ENCODE measurements around the gene KCNT2.
"Not testable (repeated sequence)": the region's sequence is repeated elsewhere in the genome, so short reads cannot be mapped to it uniquely, and the experiment has no call there.

Gene KCNT2

DNA sequence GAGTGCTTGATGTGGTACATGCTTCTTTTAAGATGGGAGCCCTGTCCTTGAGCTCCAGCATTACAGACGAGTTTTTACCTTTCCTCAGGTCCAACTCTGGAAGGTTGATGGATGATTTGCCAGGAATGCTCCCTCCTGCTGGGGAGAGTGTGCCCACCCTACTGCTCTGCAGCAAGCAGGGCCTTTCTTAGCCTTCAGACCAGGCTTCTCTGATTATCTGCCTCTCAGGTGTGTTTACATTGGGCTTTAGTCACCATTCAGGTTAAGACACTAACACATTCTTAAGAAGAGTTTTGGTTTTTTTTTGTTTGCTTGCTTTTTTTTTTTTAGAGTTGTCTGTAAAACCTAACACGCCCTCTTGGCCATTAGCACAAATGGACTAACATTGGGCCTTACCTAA lies 301.8 kb downstream of the KCNT2 start:
- DNase-seq, result no peak

DNA sequence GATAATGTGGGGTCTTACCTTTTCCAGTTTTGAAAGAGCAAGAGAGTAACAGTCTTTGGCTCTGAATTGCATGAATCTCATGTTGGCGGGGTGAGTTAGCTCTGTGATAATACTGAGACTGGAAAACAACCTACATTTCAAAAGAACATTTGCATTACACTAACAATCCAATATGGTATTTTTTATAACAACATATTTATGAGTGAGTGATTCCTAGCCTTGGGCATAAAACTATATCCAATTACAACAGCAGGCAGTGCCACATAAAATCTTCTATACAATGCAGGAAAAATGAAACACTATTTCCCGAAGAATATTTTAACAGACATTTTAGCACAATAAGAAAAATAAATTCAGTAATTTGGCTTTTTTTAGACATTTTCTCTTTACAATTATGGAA lies 303.0 kb downstream of the KCNT2 start:
- DNase-seq, result no peak

DNA sequence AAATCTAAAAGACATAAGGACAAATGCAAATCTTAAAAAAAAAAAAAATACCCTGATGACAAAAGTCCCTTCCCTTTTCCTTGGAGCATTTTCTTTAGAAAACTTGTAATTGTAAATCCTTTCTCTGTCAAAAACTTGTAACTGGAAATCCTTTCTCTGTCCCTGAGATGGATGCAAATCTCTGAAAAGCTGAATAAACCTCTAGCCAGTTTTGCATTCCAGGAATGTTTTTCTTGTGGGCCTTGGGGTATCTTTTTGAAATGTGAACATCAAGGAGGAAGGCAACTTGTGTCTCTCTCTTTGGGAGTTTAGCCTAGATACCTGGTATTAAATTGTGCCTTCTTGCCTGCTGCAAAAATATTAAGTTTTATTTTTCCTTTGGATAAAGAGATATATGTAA lies 305.3 kb downstream of the KCNT2 start:
- no peak for DNase-seq

DNA sequence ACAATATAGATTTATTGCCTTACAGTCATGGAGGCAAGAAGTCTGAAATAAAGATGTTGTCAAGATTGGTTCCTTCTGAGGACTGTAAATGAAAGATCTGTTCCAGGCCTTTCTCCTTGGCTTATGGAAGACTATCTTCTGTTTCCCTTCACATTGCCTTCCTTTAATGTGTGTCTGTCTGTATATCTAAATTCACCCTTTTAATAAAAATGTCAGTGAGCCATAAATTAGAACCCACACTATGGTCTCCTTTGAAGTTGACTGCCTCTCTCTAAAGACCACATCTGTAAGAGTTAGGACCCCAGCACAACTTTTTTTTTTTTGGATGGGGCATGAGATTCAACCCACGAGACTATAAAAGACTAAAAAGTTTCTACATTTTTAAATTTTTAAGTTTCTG lies 305.8 kb downstream of the KCNT2 start:
- DNase-seq, result no peak

DNA sequence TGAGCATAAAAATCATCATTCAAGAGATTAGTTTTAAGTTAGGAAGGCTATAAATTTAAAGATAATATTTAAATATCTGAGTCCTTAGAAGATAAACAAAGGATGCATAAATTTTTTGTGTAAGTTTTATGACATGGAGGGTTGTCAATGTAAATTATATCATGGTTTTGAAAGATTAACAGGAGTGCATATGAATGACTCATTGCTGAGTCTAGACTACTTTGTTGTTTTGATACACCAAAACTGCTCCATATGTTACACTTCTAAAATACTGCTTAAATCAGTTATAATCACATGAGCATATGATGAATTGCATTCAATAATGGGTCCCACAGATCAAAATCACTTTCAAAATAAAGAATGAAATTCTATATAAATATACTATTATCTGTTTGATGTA lies 312.5 kb downstream of the KCNT2 start:
- no peak for DNase-seq

DNA sequence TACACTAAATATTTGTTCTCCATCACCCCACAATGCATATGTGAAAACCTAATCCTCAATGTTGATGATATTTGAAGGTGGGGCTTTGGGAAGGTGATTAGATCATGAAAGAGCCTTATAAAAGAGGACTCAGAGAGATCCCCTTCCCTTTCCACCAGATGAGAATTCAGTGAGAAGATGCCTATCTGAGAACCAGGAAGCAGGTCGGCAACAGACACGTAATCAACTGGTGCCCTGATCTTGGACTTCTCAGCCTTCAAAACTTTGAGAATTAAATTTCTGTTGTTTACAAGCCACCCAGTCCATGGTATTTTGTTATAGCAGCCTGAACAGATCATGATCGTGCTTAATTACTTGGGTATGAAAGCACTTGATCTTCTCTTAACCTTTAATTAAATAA lies 329.4 kb downstream of the KCNT2 start:
- DNase-seq, result no peak

DNA sequence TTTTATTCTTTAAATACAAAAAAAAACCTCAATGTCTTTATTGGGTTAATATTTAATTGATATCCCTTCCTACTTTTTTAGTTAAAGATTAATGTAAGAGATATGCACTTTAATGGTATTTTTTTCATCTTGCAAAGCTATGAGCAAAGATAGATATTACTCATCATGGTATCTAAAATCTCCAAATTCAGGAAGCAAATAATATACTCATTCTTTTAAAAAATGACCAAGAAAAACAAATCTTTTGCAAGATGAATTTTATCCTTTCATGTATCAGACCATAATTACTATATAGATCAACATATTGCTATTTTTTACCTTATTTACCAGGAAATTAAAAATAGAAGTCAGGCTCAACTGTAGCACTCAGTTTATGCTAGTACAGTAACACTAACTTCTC lies 330.4 kb downstream of the KCNT2 start:
- no peak for DNase-seq

DNA sequence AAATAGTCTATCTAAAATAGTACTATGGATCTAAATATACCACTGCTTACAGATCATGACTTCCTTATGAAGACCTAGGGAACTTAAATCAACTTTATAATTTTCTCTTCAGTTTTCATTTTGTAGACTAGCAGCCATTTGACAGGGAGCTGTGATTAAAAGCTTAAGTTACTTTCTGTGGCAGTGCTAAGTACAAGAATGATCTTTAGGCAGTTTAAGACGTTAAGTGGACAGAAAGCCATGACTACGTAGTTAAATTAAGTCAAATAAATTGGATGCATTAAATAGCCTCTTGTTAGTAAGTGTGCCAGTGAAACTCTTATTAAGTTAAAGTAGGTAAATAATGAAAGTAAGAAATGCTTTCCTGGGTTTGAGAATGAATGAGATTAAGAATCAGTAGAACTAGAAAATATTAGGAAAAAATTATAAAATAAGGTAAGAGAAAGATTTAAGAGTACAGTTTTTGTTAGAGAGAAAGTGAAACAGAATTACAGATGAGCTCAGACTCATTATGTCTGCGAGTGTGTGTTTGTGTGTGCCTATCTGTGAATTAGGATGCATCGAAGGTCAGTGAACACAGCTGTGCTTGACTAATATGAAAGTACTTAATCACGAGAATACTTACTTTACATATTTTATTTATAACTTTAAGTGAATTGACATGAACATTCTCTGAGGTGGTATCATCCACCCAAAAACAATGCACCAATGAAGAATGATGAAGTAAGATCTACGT lies 336.9 kb downstream of the KCNT2 start:
- DNase-seq, result no peak

DNA sequence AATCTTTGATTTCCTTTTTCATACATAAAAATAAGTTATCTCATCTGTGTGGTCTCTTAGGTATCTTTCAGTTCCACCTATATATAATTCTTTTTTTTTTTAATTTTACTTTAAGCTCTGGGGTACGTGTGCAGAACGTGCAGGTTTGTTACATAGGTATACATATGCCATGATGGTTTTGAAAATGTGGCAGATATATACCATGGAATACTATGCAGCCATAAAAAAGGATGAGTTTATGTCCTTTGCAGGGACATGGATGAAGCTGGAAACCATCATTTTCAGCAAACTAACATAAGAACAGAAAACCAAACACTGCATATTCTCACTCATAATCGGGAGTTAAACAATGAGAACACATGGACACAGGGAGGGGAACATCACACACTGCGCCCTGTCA lies 345.2 kb downstream of the KCNT2 start:
- not testable (repeated sequence) for DNase-seq

DNA sequence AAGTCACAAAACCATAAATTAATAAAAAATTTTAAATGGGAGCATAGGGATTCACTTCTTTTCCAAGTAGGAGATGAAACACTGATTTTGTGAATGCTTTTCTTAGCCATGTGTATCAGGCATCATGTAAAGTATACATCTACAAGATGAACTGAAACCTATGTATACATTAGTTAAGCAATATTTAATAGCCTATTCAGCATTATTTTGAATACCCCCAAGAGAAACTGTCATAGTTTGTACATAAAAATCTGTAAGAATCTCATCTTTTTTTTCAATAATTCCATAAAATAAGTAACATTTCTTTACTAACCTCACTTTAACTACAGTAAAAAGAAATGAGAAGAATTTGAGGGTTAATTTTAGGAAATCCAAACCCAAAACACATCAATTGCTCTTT lies 348.0 kb downstream of the KCNT2 start:
- DNase-seq, result no peak

DNA sequence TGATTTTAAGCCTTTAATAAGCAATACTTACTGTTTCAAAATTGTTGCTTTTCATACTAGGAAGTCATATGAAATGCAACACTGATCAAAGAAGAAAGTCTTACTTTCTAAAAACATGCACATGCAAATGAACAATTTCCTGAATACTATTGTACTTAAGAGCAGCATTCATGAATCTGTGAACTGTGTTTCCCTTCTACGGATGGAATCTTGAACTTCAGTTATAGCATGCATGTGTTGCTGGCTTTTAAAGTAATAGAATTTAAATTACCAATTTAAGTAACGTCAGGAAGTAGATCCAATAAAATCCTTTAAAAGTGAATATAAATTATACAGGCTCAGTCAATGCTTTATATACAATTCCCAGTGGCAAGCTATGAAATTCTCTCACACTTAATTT lies 348.9 kb downstream of the KCNT2 start:
- no peak for DNase-seq

DNA sequence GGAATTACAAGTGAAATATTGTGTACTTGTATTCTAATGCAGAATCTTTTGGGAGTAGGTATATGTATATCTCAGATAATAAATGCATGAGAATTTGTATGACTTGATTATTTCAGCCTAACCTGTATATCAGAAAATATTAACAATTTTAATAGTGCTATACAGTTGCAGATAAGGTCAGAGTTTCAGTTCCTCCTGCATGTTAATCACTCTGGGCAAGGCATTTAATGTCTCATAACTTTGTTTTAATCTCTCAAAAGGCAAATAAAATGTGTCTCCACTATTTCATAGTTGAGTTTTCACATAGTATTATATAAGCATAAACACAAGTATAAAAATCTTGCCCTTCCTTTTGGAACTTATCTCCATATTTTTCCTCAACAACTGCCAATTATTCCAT lies 352.5 kb downstream of the KCNT2 start:
- DNase-seq, result no peak

DNA sequence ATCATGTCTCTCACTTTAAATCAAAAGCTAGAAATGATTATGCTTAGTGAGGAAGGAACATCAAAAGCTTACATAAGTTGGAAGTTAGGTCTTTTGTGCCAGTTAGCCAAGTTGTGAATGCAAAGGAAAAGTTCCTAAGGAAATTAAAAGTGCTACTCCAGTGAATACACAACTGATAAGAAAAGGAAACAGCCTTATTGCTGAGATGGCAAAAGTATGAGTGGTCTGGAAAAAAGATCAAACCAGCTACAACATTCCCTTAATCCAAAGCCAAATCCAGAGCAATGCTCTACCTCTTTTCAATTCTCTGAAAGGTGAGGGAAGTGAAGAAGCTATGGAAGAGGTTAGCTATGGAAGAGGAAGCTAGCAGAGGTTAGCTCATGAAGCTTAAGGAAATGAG lies 378.7 kb downstream of the KCNT2 start:
- no peak for DNase-seq

DNA sequence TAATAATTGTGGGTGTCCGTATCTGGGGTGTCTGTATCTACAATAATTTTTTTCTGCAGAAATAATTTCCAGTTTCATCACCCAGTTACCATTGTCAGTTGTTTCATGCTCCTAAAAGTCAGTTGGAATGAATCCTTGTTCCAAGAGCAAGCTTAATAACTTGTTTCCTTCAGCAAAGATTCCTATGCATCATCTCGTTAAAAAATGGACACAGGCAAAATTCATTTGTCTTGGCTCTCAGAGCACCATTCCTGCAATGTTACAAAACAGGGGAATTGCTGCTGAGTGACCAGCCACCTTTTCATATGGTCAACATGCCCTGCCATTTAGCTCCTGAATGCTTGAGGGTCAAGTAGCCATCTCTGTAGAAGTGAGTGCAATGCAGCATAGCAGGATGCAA lies 393.4 kb downstream of the KCNT2 start:
- DNase-seq, result no peak

DNA sequence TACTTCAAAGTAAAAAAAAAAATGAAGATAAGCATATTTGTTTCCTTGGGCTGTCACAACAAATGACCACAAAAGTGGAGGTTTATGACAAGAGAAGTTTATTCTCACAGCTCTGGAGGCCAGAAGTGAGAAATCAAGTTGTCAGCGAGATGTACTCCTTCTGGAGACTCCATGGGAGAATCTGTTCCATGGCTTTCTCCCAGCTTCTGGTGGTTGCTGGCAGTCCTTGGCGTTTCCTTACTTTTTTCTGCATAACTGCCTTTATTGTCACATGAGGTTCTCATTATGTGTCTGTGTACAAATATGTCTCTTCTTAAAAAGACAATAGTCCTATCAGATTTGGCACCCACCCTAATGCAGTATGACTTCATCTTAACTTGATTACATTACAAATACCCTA lies 398.3 kb downstream of the KCNT2 start:
- DNase-seq, result no peak

DNA sequence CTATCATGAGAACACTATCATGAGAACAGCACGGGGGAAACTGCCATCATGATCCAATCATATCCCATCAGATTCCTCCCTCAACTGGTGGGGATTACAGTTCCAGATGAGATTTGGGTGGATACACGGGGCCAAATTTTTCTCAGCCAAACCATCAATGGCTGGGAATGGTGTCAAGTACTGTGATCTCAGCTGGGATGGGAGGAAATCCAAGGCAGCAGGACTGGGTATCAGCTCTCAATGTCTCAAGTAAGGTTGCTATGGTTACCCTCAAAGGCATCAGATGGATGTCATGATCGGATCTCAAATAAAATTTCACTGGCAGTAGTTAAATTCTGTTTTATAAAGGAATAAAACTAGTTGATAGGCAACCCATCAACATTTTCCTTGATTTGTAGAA lies 399.0 kb downstream of the KCNT2 start:
- DNase-seq, result no peak

DNA sequence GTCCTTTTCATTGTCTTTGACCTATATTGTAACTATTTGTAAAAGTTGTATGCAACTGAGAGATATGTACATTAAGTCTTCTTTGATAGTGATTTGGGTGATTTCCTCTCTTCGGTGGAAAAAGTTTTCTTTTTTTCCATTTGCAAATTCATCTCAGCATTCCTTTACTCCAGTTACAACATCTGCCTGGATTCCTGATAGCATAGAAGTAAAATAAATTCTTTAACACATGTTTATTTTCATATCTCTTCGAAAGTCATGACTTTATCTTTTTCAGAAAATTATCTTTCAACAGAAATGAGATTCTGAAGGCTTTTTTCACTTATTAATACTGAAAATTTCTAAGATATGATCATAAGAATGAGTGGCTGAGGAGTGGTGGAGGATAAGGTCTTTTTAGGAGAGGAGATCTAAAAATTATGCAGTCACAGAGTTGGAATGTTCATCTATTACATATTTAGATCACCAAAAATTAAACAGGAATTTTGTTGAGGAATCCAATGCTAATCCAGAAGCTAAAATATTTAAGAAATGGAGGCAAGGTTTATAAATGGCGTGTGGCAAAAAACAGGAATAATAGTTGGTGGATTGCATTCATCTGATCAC lies 400.5 kb downstream of the KCNT2 start:
- DNase-seq, result no peak

DNA sequence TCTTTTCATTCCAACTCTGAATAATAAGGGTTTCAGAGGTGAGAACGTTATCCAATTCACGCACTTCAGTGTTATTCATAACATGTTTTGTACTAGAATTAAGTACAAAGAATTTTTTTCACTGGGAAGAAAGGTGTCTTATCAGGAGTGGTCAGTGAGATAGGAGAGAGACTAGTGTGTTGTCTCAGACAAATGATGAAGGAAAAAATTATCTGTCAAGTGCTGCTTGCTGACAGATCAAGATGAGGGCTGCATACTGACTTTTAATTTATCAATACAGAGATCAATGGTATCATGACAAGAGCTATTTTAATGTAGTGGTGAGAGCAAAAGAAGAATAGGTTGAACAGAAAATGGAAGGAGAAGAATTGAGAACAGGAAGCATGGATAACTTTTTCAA lies 402.4 kb downstream of the KCNT2 start:
- no peak for DNase-seq

DNA sequence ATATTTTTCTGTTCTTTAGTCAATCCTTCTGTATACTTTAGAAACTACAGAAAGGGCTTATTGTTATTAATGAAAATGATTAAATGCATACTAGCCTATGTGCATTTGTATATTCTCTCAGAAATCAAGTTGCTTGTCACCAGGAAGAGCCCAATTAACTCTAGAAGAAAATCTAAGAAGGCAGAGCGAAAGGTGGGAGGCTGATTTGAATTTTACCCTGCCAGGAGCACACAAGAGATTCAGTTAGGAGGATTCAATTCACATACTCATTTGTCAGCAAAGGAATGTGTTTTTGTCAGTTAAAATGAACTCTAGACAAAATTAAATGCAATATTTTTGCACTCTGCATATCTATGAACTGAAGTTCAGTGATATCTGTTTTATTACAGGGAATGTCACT lies 411.8 kb downstream of the KCNT2 start:
- DNase-seq, result no peak

DNA sequence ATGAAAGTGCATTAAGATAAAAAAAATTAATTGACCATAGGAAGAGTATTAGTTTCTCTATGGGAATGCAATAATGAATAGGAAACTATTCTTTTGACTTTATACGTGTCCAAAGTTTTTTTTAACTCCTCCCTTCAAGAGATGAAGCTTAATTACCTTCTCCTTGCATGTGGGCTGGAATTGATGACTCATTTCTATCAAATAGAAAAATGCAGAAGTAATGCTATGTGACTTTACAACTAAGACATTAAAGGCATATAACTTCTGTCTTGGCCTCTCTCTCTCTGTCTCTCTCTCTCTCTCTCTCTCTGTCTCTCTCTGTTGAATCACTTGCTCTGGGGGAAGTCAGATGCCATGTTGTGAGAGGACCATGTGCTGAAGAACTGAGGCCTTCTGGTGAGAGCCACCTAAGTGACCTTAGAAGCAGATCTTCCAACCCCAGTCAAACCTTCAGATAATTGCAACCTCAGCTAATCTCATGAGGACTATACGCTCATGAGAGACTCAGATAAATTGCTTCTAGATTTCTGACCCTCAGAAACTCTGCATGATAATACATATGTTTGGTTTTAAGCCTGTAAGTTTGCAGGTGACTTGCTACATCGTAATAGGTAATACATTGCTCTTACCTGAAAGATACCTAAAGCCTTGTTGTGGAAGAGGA lies 414.2 kb downstream of the KCNT2 start:
- peak; percentile 4 for DNase-seq

DNA sequence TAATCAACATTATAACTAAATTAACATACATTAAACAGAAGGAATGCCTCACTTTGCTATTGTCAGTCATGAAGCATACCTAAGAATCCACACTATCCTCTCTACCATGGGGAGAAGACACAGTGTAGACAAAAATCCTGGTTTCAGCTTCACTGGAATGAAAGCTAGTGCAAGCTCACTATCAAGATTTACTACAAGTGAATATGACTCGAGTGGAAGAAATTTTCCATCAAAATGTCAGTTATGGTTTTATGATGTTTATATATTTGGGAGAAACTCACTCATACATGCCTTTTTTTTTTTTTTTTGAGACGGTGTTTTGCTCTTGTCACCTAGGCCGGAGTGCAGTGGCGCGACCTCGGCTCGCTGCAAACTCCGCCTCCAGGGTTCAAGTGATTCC lies 424.3 kb downstream of the KCNT2 start:
- DNase-seq, result no peak

DNA sequence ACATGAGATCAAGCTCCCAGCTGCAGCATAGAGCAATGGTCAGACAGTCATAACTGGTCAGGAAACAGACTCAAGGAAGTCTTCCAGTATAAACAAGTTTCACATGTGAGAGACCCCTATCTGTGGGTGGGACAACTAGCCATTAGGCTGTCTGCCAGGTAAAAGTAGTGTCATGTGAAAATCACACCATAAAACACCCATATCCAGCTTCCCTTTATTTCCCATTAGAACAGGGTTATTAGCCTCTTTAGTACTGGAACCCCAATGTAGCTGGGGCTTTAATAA lies 426.7 kb downstream of the KCNT2 start:
- no peak for DNase-seq

DNA sequence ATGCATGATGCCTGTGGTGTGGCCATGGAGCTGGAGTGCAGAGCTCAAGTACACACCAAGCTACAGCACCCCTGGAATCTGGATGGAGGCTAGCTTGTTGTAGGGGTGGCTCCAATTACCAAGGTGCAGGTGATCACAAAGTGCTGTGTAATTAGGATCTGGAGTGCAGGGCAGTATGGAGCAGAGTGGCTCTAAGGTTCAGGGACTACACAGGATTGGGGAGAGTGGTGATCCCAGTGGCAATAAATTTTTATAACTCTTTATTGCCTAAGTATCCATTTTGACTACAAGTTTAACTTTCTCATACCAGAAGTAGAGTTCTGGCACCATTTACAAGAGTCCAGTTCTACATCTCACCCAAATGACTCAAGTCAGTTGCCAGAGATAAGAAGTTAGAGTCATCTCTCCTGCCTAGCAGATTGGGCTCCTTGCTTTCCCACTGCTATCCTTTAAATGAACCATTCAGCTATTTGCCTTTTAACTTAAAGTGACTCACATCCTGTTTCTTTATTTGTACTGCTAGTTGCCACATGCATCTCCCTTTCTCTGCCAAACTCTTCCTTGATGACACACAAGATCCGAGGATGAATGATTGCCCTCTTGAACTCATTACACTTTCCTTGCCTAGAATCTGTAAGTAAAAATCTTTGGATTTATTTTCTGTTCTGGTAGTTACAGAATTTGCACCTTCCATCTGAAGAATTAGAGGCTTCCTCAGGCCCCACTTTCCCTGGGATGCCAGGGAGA lies 427.2 kb downstream of the KCNT2 start:
- peak; percentile 14 for DNase-seq

DNA sequence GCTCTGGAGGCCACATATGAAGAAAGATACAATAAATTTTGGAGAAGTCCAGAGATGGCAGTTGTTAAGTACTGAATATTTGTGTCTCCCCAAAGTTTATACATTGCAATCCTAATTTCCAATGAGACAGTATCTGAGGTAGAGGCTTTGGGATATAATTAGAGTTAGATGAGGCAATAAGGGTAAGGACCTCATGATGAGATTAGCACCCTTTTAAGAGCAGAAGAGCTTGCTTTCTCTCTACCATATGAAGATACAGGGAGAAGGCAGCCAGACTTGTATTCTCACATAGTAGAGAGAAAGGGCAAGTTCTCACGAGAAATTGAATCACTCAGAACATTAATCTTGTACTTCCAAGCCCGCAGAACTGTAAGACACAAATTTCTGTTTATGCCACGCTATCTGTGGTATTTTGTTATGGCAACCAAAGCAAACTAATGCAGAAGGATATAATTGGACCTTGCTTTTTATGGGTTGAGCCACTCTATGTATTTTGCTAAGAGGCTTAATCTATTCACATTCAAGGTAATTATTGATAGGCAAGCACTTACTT lies 430.1 kb downstream of the KCNT2 start:
- no peak for DNase-seq
